Stimulated activated CD8-positive, alpha-beta memory T cell treated with anti-CD3 and anti-CD28 coated beads, Interleukin-2, amount 100 ng/mL, for 48 hours (primary cell): ENCODE measurements around the gene DOCK6.
A peak's percentile ranks its signal among the peaks of the same experiment; 100 is the strongest.

Experiments
- DNase-seq, 2 donors: peaks; one replicate each; pipeline ENCODE4 v3.0.0-alpha.2; 2020; ENCODE audit warnings: low read depth in 2 of 2

The DOCK6 gene

GRCh38 chr19:11225172-11225571 is 37.2 kb downstream of the DOCK6 start:
- no peak for DNase-seq

DNA sequence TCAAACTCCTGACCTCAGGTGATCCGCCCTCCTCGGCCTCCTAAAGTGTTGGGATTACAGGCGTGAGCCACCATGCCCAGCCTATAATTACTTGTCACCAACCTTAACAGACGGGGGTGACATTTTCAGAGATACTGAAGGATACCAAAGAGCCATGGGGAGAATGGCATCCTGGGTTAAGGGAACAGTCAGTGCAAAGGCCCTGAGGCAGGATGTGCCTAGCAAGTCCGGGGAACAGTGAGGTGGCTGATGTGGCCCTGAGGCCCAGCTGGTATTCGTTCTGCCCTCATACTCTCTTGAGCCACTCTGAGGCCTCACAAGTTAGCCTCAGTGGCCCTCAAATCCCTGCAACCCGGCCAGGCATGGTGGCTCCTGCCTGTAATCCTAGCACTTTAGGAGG is 37.9 kb downstream of the DOCK6 start:
- DNase-seq, result no peak

GRCh38 chr19:11223200-11223599 is 39.1 kb downstream of the DOCK6 start:
- no peak for DNase-seq

GRCh38 chr19:11221082-11221598 is 41.2 kb downstream of the DOCK6 start:
- DNase-seq, result no peak

DNA sequence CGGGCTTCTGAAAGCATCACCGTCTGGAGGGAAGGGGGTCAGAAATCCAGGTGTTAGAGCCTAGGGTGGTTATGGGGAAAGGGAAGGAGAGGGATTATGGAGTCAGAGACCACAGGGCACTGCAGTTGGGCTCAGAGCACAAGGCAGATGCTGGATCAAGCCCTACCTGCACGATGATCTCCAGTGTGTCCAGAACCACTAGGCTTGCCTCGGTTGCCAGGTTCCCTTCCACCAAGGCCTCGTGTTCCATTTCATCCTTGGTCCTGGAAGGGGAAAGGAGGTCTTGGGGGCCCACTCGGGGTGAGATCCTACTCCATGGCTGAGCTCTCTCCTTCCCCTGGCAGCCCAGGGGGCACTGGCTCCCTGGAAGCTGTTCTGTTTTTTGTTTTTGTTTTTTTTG is 47.9 kb downstream of the DOCK6 start:
- DNase-seq, result no peak

GRCh38 chr19:11210656-11210928 is 51.7 kb downstream of the DOCK6 start:
- no peak for DNase-seq

- DNase-seq, result no peak
Measured at GRCh38 chr19:11209839-11210655, 52.3 kb downstream of the DOCK6 start.

GRCh38 chr19:11208561-11209471 is 53.5 kb downstream of the DOCK6 start:
- no peak for DNase-seq

GRCh38 chr19:11205939-11206570 is 56.3 kb downstream of the DOCK6 start:
- no peak for DNase-seq

DNA sequence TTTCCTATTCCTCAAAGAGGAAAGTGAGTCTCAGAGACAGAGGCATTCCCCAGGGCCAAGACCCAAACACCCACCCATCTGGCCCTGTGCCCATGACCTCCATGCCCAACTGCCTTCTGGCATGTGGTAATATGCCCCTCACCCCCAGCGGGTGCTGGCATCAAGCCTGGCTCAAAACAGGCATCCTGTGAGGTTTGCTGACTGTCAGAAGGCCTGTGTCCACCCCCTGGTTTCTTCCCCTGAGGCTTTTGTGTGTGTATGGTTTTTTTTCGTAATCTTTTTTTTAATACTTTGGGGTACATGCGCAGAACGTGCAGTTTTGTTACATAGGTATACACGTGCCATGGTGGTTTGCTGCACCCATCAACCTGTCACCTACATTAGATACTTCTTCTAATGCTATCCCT is 57.4 kb downstream of the DOCK6 start:
- DNase-seq, result no peak

DNA sequence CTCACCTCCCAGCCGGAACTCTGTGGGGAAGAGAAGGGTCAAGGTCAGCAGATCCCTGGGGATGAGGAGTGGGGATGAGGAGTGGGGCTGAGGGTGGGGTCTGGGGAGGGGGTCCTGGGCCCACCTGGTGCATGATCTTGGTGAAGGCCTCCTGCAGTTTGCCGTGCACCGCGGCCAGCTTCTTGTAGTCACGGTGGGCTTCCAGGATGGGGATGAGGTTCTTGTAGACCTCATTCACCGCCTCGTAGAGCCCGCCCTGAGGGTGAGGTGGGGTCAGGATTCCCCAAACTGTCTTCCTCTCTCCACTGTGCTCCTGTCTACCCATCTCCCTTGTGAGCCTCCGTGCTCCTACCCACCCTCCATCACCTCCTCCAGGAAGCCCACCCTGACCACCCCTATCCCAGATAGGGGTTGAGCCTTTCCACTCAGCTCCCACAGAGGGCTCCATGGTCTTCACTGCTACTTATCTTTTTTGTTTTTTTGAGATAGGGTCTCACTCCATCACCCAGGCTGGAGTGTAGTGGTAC is 58.2 kb downstream of the DOCK6 start:
- no peak for DNase-seq

DNA sequence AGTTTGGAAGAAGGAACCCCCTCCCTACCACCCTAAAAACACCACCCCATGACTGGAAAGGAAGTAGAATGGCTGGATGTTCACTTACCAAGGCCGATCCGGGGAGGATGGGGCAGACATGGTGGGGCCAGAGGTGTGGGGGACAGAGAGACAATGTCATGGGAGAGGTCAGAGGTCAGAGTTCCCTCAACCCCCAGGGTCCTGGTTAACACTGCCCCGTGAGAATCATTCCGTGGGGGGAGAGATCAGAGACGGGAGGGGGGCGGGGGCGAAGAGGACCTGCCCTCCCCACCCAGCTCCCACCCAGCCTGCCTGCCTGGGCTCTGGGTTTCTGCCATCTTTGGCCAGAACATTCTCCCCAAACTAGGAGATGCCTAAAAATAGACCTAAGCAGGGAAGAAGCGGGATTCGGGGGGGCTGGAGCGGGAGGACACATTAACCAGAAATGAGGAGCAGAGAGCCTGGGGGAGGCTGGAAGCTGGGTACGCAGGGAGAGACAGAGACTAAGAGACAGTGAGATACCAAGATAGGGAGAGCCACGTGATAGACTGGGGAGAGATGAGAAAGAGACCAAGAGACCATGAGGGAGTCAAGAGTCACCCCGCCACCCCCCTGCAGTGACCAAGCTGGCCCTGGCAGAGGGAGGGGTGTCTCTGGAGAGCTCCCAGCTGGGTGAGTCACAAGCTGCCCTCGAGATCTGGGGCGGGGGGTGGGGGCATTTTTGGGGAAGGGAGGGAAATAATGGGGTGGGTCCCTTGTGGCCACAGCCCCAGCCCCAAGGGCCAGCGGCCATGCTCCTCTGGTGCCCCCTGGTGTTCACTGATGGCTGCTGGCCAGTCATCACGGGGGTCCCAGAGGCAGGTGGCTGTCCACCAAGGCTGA is 58.9 kb downstream of the DOCK6 start:
- DNase-seq, result peak in 1 of 2 donors; percentile 32

DNA sequence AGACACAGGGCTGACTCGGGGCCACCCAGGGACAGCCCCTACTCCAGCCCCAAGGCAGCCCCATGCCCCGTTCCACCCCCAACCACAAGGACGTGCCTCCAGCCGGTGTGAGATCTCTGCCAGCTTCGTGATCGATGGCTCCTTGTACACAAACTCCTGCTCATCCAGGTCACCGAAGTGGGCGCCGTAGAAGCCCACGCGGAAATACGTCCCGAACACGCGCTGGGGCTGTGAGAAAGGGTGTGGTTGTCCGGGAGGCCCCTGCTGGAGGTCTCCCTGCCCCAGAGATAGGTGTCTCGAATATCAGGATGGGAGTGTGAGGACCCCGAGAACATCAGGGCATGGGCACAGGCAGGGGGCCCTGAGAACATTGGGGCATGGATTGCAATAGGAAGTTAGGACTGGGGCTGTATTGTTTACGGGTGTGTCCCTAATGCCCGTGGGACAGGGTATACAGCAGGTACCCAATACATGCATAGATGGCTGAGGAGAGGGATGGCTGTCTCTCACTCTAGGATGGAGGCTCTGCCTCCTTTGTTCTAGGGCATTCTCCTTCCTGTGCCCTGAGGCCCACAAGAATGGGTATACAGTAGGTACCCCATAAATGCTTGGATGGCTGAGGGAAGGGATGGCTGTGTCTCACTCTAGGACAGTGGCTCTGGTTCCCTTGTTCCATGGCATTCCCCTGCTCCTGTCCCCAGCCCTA is 59.7 kb downstream of the DOCK6 start:
- no peak for DNase-seq

- no peak for DNase-seq
Measured at GRCh38 chr19:11201791-11202190, 60.5 kb downstream of the DOCK6 start.

GRCh38 chr19:11200931-11201330 is 61.4 kb downstream of the DOCK6 start:
- DNase-seq, result no peak

DNA sequence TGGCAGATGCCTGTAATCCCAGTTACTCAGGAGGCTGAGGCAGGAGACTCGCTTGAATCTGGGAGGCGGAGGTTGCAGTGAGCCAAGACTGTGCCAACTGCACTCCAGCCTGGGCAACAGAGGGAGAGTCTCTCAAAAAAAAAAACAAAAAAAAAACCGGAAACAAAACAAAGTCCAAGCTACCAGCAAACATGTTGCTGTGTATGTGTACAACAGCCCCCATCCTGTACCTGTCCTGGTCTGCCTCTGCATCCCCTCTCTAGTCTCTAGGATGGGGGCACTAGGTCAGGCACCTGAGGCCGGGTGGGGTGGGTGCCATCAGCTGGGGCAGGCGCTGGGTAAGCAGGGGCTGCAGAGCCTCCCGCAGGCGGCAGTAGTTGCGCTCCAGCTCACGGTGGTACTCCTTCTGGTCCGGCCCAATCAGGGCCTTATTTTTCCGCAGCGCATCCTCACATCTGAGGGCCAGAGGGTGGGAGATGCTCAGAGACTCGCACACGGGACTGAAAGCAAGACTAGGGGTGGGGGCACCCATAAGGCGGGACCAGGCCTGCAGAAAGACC is 62.2 kb downstream of the DOCK6 start:
- DNase-seq, result no peak

GRCh38 chr19:11199517-11199916 is 62.8 kb downstream of the DOCK6 start:
- no peak for DNase-seq

- no peak for DNase-seq
Measured at GRCh38 chr19:11198769-11199424, 63.4 kb downstream of the DOCK6 start.

DNA sequence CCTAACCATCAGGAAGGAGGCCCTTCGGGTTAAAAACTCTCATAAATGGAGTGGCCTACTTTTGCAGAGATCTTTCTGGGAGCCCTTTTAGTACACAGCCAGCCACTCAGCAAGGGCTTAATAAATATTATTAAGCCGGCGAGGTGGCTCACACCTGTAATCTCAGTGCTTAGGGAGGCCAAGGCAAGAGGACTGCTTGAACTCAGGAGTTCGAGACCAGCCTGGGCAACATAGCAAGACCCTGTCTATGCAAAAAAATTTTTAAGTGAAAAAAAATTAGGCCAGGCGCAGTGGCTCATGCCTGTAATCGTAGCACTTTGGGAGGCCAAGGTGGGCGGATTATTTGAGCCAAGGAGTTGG is 64.2 kb downstream of the DOCK6 start:
- DNase-seq, result no peak
